Adrenal gland (tissue), 5 donors: ENCODE results near the gene DNMBP.

Experiments used
- CTCF ChIP-seq, 6 experiments: fragments of 450-650 bp in 4 of 6; fragments of 200-600 bp in 2 of 6; sonication (generic) in 1 of 6; IDR thresholded peaks; 1 replicate in 5 of 6; 2 replicates in 1 of 6; pipeline versions ENCODE4 v1.5.1 to v1.8.0; 2016 to 2021; ENCODE audit warnings: antibody characterized with exemption in 6 of 6, mild to moderate bottlenecking in 2 of 6, moderate library complexity in 1 of 6
- POLR2A ChIP-seq, 2 donors: fragments of 450-650 bp; IDR thresholded peaks; one replicate each; pipeline ENCODE4 v1.6.1; 2017; ENCODE audit warnings: antibody characterized with exemption in 2 of 2, mild to moderate bottlenecking in 2 of 2, moderate library complexity in 1 of 2
- donor health status: DM: no; HTN: no; CAD: no.

- no peak for TF ChIP-seq CTCF (IDR thresholded peaks at IDR 0.05)
- TF ChIP-seq POLR2A (IDR thresholded peaks at IDR 0.05) = no peak
Observed at GRCh38 chr10:99908512-99908911, 101.2 kb downstream of the DNMBP start.
